GM19239 (cell line): ENCODE measurements around the gene CLEC19A.

Experiments
- DNase-seq: peaks from one replicate; pipeline ENCODE4 v3.0.0; 2011; ENCODE audit warnings: low spot score; ENCODE audit not compliant: insufficient read length
- FAIRE-seq: peaks from 2 replicates; lab custom pipeline; 2011; peaks lifted over from hg19 to GRCh38; lab: Jason Lieb, UNC

The CLEC19A gene

GRCh38 chr16:19285431-19285830 lies at the start of gene CLEC19A:
TSS of gene CLEC19A (plus strand) at chr16:19285731. CDS start at chr16:19285852, 121 bp downstream.
- no peak for FAIRE-seq
- DNase-seq, result no peak

DNA sequence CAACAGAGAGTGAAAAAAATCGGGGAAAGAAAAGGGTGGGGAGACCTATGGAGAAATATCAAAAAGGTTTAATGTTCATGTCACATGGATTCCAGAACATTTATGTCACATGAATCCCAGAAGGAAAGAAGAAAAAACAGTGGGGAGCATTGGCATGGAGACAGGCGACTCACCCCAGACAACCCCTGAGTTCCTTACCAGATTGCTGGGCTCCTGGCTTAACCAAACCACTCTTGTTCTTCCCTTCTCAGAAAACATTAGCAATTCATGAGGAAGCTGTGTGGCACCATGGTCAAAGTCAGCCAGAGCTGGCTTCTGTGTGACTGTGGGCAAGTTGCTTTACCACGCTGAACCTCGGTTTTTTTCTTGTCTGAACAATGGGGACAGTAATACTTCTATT lies 49.6 kb upstream of the CLEC19A start:
- FAIRE-seq (no peak), DNase-seq (no peak)

DNA sequence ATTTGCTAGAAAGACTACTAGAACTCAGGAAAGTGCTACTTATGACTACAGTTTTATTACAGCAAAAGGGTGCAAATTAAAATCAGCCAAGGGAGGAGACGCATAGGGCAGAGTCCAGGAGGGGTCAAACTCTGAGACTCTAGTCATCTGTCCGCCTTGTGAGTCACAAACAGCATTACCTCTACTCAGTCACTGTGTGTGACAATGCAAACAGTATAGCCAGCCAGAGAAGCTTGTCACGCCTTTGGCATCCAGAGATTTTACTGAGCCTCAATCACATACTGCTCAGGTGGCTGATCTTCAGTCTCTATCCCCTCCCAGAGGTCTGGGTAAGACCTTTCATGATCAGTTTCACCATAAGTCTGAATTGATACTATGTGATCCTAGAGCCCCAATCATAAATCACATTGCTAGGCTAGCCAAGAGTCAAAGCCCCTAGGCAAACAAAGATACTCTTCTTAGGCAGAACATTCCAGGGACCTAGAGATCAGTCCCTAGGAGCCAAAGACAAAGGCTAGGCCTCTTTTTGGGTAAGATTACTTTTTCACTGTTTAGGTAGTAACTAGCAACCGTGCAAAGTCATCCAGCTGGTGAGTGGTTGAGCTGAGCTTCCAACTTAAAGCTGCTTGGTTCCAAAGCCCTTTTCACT lies 48.8 kb upstream of the CLEC19A start:
- FAIRE-seq (no peak), DNase-seq (no peak)

- DNase-seq (no peak), FAIRE-seq (no peak)
Measured at GRCh38 chr16:19238406-19238805, 47.1 kb upstream of the CLEC19A start.

DNA sequence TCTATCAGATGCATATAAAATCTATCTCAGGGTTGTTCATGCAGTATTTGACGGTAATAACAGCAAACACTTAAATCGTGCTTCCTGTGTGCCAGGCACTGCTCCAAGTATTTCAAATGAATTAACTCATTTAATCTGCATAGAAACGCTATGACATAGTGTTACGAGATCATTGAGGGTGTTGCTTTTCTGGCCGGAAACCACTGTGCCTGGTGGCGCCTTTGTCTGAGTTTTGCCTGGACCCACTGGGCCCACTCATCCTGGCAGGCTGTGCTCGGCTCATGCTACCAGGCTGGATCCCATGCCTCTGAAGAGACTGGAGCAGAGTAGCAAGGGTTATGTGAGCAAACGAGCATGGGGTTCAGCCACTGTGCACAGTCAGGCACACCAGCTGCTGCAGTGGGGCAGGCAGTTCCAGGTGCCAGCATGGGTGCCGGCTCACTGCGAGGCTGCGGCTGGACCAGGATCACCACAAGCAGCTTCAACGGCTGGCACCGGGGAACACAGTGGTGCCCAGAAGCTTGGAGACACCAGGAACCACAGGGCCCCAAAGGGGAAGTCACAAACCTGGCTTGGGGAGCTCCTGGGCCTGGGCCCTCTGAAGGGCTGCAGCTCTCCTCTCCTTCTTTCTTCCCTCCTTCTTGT lies 45.9 kb upstream of the CLEC19A start:
- FAIRE-seq (no peak), DNase-seq (no peak)

- DNase-seq (no peak), FAIRE-seq (no peak)
Measured at GRCh38 chr16:19240494-19240893, 45.0 kb upstream of the CLEC19A start.

- DNase-seq (no peak), FAIRE-seq (no peak)
Measured at GRCh38 chr16:19241512-19241911, 44.0 kb upstream of the CLEC19A start.

DNA sequence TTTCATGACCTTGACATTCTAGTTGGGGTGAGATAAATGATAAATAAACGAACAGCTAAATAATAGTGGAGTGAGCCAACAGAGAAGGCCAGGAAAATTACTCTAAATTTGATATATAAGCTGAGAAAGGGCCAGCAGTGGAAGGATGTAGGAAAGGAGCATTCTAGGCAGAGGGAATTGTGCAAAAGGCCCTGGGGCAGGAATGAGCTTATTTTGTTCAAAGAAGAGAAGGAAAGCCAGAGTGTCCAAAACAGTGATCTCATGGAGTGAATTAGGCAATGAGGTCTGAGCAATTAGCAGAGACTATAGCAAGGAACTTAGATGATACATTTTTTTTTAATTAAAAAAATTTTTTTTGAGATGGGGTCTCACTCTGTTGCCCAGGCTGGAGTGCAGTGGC lies 43.3 kb upstream of the CLEC19A start:
- FAIRE-seq, result no peak
- DNase-seq, result no peak

DNA sequence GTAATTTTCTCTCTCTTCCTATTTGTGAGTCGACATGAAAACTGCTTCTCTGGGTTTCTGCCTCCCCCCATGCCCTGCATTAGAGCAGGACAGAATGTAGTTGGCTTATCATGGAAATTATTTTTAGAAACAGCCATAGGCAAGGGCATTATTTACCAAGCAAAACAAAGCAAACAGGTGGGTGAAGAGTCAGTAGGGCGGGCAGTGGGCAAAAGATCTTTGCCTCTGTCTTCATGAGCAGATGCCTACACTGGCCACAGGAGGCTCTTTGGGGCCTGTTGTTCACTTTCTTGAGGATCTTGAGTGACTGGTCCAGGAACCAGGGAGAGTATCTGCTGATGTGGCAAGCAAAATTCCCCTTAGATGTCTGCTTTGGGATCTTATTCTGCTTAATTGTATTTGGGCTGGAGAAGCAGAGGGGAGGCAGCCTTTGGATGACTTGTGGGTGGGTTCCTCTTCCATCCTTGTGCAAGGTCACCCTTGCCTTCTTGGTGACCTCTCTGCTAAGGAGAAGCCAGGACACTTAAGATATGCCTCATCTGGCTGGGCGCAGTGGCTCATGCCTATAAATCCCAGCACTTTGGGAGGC lies 42.5 kb upstream of the CLEC19A start:
- FAIRE-seq (no peak), DNase-seq (no peak)

- no peak for DNase-seq
- FAIRE-seq, result no peak
Measured at GRCh38 chr16:19245326-19245925, 40.1 kb upstream of the CLEC19A start.

GRCh38 chr16:19252904-19253303 lies 32.6 kb upstream of the CLEC19A start:
- DNase-seq, result no peak
- FAIRE-seq, result no peak

DNA sequence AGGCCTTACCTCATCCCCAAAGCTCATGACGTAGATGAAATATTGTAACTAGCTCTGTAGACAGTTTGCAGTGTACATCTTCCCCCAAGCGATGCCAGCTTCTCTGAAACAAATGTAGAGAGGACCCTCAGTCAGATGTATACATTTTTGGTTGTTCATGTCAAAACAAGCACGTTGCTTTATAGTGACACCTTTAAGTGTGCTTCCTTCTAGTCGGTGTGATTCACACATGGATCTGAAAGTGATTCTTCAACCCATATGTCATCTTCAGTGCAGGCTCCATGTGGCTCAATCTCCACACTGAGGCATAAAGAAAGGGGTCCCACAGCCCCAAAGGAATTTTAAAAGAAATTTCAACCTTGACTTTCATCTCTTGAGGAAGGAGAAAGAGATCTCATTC lies 30.9 kb upstream of the CLEC19A start:
- FAIRE-seq (no peak), DNase-seq (no peak)

- DNase-seq, result no peak
- FAIRE-seq, result no peak
Measured at GRCh38 chr16:19264123-19264673, 21.3 kb upstream of the CLEC19A start.

GRCh38 chr16:19265380-19265930 lies 20.1 kb upstream of the CLEC19A start:
- DNase-seq, result no peak
- FAIRE-seq, result no peak

- FAIRE-seq, result no peak
- DNase-seq, result no peak
Measured at GRCh38 chr16:19266774-19267173, 18.8 kb upstream of the CLEC19A start.

DNA sequence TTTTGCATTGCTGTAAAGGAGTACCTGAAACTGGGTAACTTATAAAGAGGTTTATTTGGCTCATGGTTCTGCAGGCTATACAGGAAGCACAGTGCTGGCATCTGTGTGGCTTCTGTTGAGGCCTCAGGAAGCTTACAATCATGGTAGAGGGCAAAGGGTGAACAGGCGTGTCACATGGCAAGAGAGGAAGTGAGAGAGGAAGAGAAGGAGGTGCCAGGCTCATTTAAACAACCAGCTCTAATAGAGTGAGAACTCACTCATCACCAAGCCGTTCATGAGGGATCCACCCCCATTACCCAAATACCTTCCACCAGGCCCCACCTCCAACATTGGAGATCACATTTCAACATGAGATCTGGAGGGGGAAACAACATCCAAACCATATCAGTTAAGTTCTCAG lies 16.4 kb upstream of the CLEC19A start:
- no peak for FAIRE-seq
- no peak for DNase-seq

DNA sequence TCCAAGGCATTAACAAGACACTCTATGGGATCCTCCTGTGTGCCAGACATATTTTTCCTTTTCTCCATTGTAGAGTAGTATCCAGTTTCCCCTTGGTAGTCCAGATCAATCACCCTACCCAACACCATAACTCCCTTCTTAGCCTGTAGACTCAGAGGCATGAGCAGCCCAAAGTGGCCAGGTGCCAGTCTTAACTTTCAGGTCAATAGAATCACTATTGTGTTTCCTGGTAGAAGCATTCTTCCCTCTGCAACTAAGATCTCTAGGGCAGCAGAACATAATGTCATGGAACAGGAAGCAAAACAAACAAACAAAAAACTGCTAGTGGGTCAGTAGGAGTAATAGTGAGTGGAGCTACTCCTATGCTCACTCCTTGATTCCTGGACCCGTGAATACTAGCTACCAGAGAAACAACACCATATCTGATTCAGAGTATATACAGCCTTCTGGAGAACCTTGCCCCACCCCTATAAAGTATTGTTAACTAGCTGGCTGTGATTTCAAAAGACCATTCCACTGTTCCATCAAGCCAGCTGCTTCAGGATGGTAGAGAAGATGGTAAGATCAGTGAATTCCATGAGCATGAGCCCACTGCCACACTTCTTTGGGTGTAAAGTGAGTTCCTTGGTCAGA lies 11.2 kb upstream of the CLEC19A start:
- no peak for FAIRE-seq
- DNase-seq, result no peak

GRCh38 chr16:19278403-19278802 lies 7.1 kb upstream of the CLEC19A start:
- FAIRE-seq, result no peak
- DNase-seq, result no peak

DNA sequence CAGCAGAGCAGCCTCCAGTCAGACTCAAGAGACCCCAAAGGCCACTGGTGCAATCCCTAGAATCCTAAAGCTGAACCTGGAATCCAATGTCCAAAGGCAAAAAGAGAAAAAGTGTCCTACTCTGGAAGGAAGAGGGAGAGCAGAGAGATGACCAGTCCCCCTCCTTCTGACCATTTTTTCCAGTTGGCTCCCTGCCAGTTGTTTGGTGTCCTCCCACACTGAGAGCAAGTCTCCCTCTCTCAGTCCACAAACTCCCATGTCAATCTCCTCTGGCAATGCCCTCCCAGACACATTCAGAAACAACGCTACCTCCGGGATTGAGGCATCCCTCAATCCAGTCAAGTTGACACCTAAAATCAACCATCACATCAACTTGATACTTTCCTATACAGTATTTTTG lies 4.3 kb upstream of the CLEC19A start:
- DNase-seq (no peak), FAIRE-seq (no peak)

GRCh38 chr16:19282101-19282500 lies 3.4 kb upstream of the CLEC19A start:
- FAIRE-seq, result no peak
- DNase-seq, result no peak
